AG04450 (cell line): ENCODE results near the gene PGM2L1. TPM values are rescaled to one million over a fixed set of nuclear protein-coding genes. Genes with fewer than 3 reads are reported as not detected.

Experiments used
- CTCF ChIA-PET: fragments of 300-600, 350-600 bp; formaldehyde crosslinking; extraction: SDS; loops from one replicate; lab custom pipeline; 2022; ENCODE audit warnings: antibody characterized with exemption, inconsistent platforms; lab: Charles Lee
- POLR2A ChIA-PET: fragments of 350-600 bp; formaldehyde crosslinking; extraction: SDS; loops from one replicate; lab custom pipeline; 2021; ENCODE audit warnings: antibody characterized with exemption, inconsistent platforms; lab: Yijun Ruan, JAX
- DNase-seq: peaks from one replicate; pipeline ENCODE4 v3.0.0-alpha.2; 2011; ENCODE audit warnings: low read depth, low spot score
- H3K27ac ChIP-seq: one replicate; pipeline ENCODE4 v1.5.1; 2012; ENCODE audit warnings: low read depth, low read length, control low read depth
- H3K27me3 ChIP-seq: one replicate; pipeline ENCODE4 v1.6.0; 2012; ENCODE audit warnings: low read length; ENCODE audit not compliant: control insufficient read depth, insufficient read depth
- H3K4me3 ChIP-seq: 2 replicates; pipeline ENCODE4 v1.5.1; 2011; ENCODE audit warnings: mild to moderate bottlenecking, low read depth, low read length, control low read depth
- H3K9me3 ChIP-seq: 2 replicates; pipeline ENCODE4 v1.5.1; 2012; ENCODE audit warnings: low read length; ENCODE audit not compliant: control insufficient read depth, insufficient read depth
- polyA plus RNA-seq: library from polyadenylated mRNA; depleted of rRNA; stranded (reverse); fragments of >200 nt; gene quantifications from 2 replicates; pipeline ENCODE4 v1.2.3, GENCODE V29; 2011
- TF ChIP-seq, protein P1 (sequence below): IDR thresholded peaks from 2 replicates; pipeline ENCODE4 v1.5.1; 2011; ENCODE audit warnings: low read depth, low read length, control low read depth, inconsistent platforms

The PGM2L1 gene
- polyA plus RNA-seq, 1 experiment: 2.6 TPM

DNA sequence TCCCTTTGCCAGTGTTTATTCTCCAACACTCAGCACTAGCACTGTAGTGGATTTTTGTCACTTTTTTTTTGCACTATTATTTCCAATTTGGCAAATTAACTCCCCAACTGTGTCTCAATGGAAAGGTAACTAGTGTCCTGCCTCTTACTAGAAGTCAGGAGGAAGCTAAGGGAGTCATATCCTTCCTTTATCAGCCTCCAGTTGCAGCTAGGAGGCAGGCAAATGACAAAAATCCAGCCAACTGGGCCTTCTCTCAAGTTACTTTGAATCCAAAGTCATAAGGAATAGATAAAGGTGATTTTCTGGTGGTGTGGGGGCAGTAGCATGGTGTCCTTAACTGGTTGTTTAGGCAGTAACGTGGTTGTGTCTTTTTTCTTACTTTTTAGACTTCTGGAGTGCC is 71.2 kb downstream of the PGM2L1 start:
- Histone ChIP-seq H3K4me3 (no peak overlapping the region), H3K27me3 (no peaks in the 10 kb centered on the region)
- CTCF ChIA-PET: no interaction called here

DNA sequence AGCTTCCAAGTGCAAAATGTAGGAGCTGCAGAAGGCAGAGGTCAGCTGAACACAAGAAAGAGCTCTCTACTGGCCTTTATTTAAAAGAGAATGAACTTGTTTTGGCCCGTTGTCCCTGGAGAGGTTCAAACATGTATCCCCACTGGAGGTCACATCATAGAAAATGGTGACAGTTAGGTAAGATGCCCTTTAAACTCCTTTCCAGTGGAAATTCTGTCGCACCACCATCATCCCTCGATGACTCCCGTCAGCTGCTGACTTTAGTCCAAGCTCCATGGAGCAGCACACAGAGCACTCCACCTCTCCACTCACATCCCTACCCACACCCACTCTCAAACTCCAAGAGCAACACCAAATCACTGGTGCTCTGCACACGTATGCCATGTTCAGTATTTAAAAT is 71.6 kb downstream of the PGM2L1 start:
- TF ChIP-seq, protein P1, sequence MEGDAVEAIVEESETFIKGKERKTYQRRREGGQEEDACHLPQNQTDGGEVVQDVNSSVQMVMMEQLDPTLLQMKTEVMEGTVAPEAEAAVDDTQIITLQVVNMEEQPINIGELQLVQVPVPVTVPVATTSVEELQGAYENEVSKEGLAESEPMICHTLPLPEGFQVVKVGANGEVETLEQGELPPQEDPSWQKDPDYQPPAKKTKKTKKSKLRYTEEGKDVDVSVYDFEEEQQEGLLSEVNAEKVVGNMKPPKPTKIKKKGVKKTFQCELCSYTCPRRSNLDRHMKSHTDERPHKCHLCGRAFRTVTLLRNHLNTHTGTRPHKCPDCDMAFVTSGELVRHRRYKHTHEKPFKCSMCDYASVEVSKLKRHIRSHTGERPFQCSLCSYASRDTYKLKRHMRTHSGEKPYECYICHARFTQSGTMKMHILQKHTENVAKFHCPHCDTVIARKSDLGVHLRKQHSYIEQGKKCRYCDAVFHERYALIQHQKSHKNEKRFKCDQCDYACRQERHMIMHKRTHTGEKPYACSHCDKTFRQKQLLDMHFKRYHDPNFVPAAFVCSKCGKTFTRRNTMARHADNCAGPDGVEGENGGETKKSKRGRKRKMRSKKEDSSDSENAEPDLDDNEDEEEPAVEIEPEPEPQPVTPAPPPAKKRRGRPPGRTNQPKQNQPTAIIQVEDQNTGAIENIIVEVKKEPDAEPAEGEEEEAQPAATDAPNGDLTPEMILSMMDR: no peak
- no peak overlapping the region for H3K4me3 ChIP-seq
- ChIA-PET POLR2A (no interaction called here), CTCF (no interaction called here)
- H3K27me3 ChIP-seq: no peaks in the 10 kb centered on the region
- peaks cover 6% of the 10 kb centered on the region; the same call in 1 of the 2 replicates for H3K9me3 ChIP-seq
- DNase-seq: no peak
- H3K27ac ChIP-seq: no peak overlapping the region

More for the DNA sequence above, 71.2 kb downstream of the PGM2L1 start:
- POLR2A ChIA-PET: no interaction called here
- TF ChIP-seq, protein P1: no peak
- Histone ChIP-seq H3K27ac (no peak overlapping the region), H3K9me3 (peaks cover 6% of the 10 kb centered on the region; the same call in 1 of the 2 replicates)
- no peak for DNase-seq

DNA sequence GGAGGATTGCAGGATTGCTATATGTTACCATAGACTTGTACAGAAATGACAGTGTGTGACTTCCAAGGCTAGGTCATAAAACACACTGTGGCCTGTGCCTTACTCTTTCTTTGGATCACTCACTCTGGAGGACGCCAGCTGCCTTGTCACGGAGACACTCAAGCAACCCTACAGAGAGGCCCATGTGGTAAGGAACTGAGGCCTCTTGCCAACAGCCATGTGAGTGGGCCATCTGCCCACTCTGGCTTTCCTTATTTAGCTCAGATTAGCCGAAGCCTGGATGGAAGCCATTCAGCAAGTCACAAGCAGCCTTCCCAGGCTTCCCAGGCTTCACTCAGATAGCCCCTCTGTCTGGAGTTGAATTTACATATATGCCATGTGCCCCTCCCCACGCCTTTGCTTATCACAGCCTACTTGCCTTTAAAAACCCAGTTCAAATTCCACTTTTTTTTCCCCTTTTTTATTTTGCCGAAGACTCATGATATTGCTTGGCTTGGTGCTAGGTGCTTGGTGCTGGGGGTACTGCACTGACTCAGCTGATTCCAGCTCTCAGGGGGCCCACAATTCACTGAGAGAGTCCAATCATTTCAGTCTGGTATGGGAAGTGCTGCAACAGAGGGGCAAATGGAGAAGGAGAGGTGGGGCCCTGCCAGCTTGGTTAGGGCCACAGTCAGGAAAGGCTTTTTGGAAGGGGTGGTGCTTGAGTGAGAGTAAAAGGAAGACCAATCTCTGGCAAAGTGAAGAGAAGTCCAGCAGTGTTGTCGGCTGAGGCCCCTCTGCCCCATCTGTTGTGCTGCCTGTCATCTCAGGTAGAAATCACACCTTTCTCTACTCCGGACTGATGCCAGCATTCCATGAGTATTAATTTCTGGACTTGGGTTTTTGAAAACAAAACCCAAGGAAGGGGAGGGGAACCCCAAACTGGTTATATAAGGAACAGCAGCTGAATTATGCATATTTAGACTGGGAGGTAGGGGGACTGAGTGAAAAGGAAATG is 72.3 kb downstream of the PGM2L1 start:
- TF ChIP-seq, protein P1: no peak
- no peaks in the 10 kb centered on the region for H3K27me3 ChIP-seq
- H3K27ac ChIP-seq: no peak overlapping the region
- ChIA-PET POLR2A (no interaction called here), CTCF (interaction anchor here (1.9 to 2.2 kb wide), 2 partner anchors 70 to 124 kb away, joined by 5 to 6 read pairs; no protein-coding TSS in a partner anchor)
- DNase-seq: peak; percentile 70
- H3K9me3 ChIP-seq: peaks cover 6% of the 10 kb centered on the region; the same call in 1 of the 2 replicates
- no peak overlapping the region for H3K4me3 ChIP-seq

GRCh38 chr11:74322667-74323066 is 75.6 kb downstream of the PGM2L1 start:
- DNase-seq: no peak
- no peak overlapping the region for H3K4me3 ChIP-seq
- ChIA-PET CTCF (interaction anchor here (0.6 to 2.6 kb wide), 2 partner anchors 13 to 67 kb away, joined by 3 to 23 read pairs; no protein-coding TSS in a partner anchor), POLR2A (no interaction called here)
- no peak overlapping the region for H3K27ac ChIP-seq
- no peaks in the 10 kb centered on the region for H3K27me3 ChIP-seq
- TF ChIP-seq, protein P1: no peak
- H3K9me3 ChIP-seq: peaks cover under 1% of the 10 kb centered on the region
